DND-41 (cell line): ENCODE measurements around the gene ANG.
"Not testable (repeated sequence)": the region's sequence is repeated elsewhere in the genome, so short reads cannot be mapped to it uniquely, and the experiment has no call there.

ENCODE experiments used
- ATAC-seq: fragments of 200-7000 bp; cut with Tn5 transposase; 3 replicates; pipeline ENCODE4 v1.9.1; 2021; ENCODE audit warnings: low read depth; ENCODE audit not compliant: insufficient read depth
- DNase-seq: peaks from one replicate; pipeline ENCODE4 v3.0.0-alpha.2; 2020
- H2AFZ ChIP-seq: 2 replicates; pipeline ENCODE4 v1.6.0; 2012; ENCODE audit warnings: low read depth, low read length
- H3K27ac ChIP-seq: 2 replicates; pipeline ENCODE4 v1.5.1; 2012; ENCODE audit warnings: low read length, inconsistent platforms
- H3K27me3 ChIP-seq: fragments of 200-600 bp; sonication (generic); 2 replicates; pipeline ENCODE4 v1.6.0; 2012; ENCODE audit warnings: low read length, mild to moderate bottlenecking, inconsistent platforms; ENCODE audit not compliant: insufficient read depth, poor library complexity
- H3K36me3 ChIP-seq: 2 replicates; pipeline ENCODE4 v1.5.1; 2012; ENCODE audit warnings: low read length, inconsistent platforms; ENCODE audit not compliant: insufficient read depth
- H3K4me1 ChIP-seq: 2 replicates; pipeline ENCODE4 v1.5.1; 2012; ENCODE audit warnings: mild to moderate bottlenecking, low read length; ENCODE audit not compliant: insufficient read depth
- H3K4me2 ChIP-seq: 2 replicates; pipeline ENCODE4 v1.6.0; 2012; ENCODE audit warnings: mild to moderate bottlenecking, moderate library complexity, low read length, inconsistent platforms; ENCODE audit not compliant: insufficient read depth
- H3K4me3 ChIP-seq, 2 experiments: fragments of 200-600 bp in 1 of 2; shearing (Covaris generic) in 1 of 2; 2 replicates each; pipeline ENCODE4 v1.5.1; 2012 to 2016; ENCODE audit warnings: inconsistent platforms in 2 of 2, low read length in 2 of 2, mild to moderate bottlenecking in 2 of 2, low read depth in 1 of 2, moderate library complexity in 1 of 2
- H3K79me2 ChIP-seq: 2 replicates; pipeline ENCODE4 v1.6.0; 2012; ENCODE audit warnings: low read length, inconsistent platforms; ENCODE audit not compliant: insufficient read depth
- H3K9ac ChIP-seq: 2 replicates; pipeline ENCODE4 v1.6.0; 2012; ENCODE audit warnings: low read depth, mild to moderate bottlenecking, inconsistent platforms, low read length, moderate library complexity
- H3K9me3 ChIP-seq: 2 replicates; pipeline ENCODE4 v1.5.1; 2012; ENCODE audit warnings: low read length, moderate library complexity, mild to moderate bottlenecking, inconsistent platforms; ENCODE audit not compliant: insufficient read depth, severe bottlenecking
- H4K20me1 ChIP-seq: 2 replicates; pipeline ENCODE4 v1.6.0; 2012; ENCODE audit warnings: low read length; ENCODE audit not compliant: insufficient read depth
- EZH2 ChIP-seq: IDR thresholded peaks from 3 replicates; pipeline ENCODE4 v1.6.1; 2012; ENCODE audit warnings: borderline replicate concordance, low read depth, mild to moderate bottlenecking, moderate library complexity, low read length, inconsistent platforms; ENCODE audit not compliant: severe bottlenecking
- TF ChIP-seq, protein P1 (sequence below): IDR thresholded peaks from 2 replicates; pipeline ENCODE4 v1.5.1; 2012; ENCODE audit warnings: borderline replicate concordance, low read length, moderate library complexity, mild to moderate bottlenecking; ENCODE audit not compliant: poor library complexity, severe bottlenecking; ENCODE audit errors: extremely low read depth

The ANG gene

GRCh38 chr14:20662968-20663732 is 25.4 kb upstream of the ANG start:
- Histone ChIP-seq H3K4me1 (no peaks in the 10 kb centered on the region), H3K4me3 (no peak overlapping the region), H3K4me2 (no peak overlapping the region), H3K9me3 (no peaks in the 10 kb centered on the region), H3K36me3 (no peaks in the 10 kb centered on the region), H4K20me1 (no peaks in the 10 kb centered on the region), H2AFZ (no peak overlapping the region), H3K9ac (no peak overlapping the region), H3K79me2 (no peaks in the 10 kb centered on the region), H3K27ac (no peak overlapping the region), H3K27me3 (no peaks in the 10 kb centered on the region)
- DNase-seq = peak; percentile 28
- ATAC-seq = peak; percentile 29; the same call in 1 of the 3 replicates
- TF ChIP-seq EZH2 = no peak
- TF ChIP-seq, protein P1, sequence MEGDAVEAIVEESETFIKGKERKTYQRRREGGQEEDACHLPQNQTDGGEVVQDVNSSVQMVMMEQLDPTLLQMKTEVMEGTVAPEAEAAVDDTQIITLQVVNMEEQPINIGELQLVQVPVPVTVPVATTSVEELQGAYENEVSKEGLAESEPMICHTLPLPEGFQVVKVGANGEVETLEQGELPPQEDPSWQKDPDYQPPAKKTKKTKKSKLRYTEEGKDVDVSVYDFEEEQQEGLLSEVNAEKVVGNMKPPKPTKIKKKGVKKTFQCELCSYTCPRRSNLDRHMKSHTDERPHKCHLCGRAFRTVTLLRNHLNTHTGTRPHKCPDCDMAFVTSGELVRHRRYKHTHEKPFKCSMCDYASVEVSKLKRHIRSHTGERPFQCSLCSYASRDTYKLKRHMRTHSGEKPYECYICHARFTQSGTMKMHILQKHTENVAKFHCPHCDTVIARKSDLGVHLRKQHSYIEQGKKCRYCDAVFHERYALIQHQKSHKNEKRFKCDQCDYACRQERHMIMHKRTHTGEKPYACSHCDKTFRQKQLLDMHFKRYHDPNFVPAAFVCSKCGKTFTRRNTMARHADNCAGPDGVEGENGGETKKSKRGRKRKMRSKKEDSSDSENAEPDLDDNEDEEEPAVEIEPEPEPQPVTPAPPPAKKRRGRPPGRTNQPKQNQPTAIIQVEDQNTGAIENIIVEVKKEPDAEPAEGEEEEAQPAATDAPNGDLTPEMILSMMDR = peak; percentile 55

DNA sequence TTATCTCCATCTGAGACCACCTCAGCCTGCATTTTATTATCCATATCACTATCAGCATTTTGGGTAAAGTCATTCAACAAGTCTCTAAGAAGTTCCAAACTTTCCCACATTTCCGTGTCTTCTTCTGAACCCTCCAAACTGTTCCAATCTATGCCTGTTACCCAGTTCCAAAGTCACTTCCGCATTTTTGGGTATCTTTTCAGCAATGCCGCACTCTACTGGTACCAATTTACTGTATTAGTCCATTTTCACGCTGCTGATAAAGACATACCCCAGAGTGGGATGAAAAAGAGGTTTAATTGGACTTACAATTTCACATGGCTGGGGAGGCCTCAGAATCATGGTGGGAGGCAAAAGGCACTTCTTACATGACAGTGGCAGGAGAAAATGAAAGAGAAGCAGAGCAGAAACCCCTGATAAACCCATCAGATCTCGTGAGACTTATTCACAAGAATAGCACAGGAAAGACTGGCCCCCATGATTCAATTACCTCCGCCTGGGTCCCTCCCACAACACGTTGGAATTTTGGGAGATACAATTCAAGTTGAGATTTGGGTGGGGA is 22.1 kb upstream of the ANG start:
- not testable (repeated sequence) for H3K9ac ChIP-seq, ATAC-seq, H3K4me3 ChIP-seq, H4K20me1 ChIP-seq, H2AFZ ChIP-seq, H3K27me3 ChIP-seq, H3K79me2 ChIP-seq, H3K36me3 ChIP-seq, H3K27ac ChIP-seq, H3K4me2 ChIP-seq, H3K9me3 ChIP-seq, DNase-seq, H3K4me1 ChIP-seq

DNA sequence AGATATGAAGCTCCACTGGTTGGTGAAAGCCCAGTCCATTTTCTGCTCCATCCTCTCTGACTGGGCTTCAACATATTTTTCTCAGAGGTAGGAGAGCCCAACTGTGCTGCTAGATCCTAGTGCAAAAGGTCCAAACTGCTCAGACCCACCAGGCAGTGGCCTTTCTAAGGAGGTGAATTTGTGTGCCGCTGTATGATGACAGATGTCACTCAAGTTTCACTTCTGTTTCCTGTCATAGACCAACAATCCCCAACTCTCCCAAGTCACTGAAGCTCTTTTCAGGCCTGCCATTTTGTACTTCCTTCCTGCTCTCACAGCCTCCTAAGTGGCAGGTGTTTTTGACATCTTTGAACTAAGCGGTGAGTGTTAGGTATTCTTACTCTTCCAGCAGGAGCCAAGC is 20.6 kb upstream of the ANG start:
- no peaks in the 10 kb centered on the region for H3K27me3 ChIP-seq
- H3K9ac ChIP-seq = no peak overlapping the region
- no peak for DNase-seq
- no peaks in the 10 kb centered on the region for H3K9me3 ChIP-seq
- no peaks in the 10 kb centered on the region for H3K4me1 ChIP-seq
- no peaks in the 10 kb centered on the region for H3K36me3 ChIP-seq
- H3K4me3 ChIP-seq = no peak overlapping the region
- no peak overlapping the region for H3K27ac ChIP-seq
- ATAC-seq = no peak
- H4K20me1 ChIP-seq = no peaks in the 10 kb centered on the region
- no peak overlapping the region for H3K4me2 ChIP-seq
- no peak for TF ChIP-seq EZH2
- TF ChIP-seq, protein P1 = no peak
- H2AFZ ChIP-seq = no peak overlapping the region
- no peaks in the 10 kb centered on the region for H3K79me2 ChIP-seq

- no peaks in the 10 kb centered on the region for H4K20me1 ChIP-seq
- ATAC-seq (no peak), DNase-seq (no peak)
- TF ChIP-seq, protein P1 = no peak
- TF ChIP-seq EZH2 = no peak
- H3K36me3 ChIP-seq = no peaks in the 10 kb centered on the region
- H3K4me3 ChIP-seq = no peak overlapping the region
- no peaks in the 10 kb centered on the region for H3K27me3 ChIP-seq
- no peaks in the 10 kb centered on the region for H3K79me2 ChIP-seq
- H2AFZ ChIP-seq = no peak overlapping the region
- no peak overlapping the region for H3K9ac ChIP-seq
- H3K27ac ChIP-seq = no peak overlapping the region
- no peaks in the 10 kb centered on the region for H3K9me3 ChIP-seq
- H3K4me1 ChIP-seq = no peaks in the 10 kb centered on the region
- H3K4me2 ChIP-seq = no peak overlapping the region
These were observed 19.6 kb upstream of the ANG start for GRCh38 chr14:20668969-20669368.
